Activated CD8-positive, alpha-beta memory T cell treated with anti-CD3 and anti-CD28 coated beads for 36 hours (primary cell): ENCODE measurements around the gene HMGN4. TPM values are rescaled to one million over a fixed set of nuclear protein-coding genes. Genes with fewer than 3 reads are reported as not detected.
"Not testable (repeated sequence)": the region's sequence is repeated elsewhere in the genome, so short reads cannot be mapped to it uniquely, and the experiment has no call there.

Source experiments
- CTCF ChIA-PET: fragments of 350-600 bp; sonication (Branson Sonifier 250); formaldehyde crosslinking; loops from one replicate; lab custom pipeline; 2021; ENCODE audit warnings: antibody characterized with exemption; lab: Charles Lee
- POLR2A ChIA-PET: fragments of 350-600 bp; sonication (Branson Sonifier 250); formaldehyde crosslinking; loops from one replicate; lab custom pipeline; 2021; ENCODE audit warnings: antibody characterized with exemption; lab: Charles Lee
- total RNA-seq, 2 experiments: library from RNA; stranded (reverse); gene quantifications; one replicate each; pipeline ENCODE4 v1.2.3, GENCODE V29; 2021

HMGN4 gene
- total RNA-seq, 2 experiments from 2014 or later = 81.5 to 85.0 TPM

DNA sequence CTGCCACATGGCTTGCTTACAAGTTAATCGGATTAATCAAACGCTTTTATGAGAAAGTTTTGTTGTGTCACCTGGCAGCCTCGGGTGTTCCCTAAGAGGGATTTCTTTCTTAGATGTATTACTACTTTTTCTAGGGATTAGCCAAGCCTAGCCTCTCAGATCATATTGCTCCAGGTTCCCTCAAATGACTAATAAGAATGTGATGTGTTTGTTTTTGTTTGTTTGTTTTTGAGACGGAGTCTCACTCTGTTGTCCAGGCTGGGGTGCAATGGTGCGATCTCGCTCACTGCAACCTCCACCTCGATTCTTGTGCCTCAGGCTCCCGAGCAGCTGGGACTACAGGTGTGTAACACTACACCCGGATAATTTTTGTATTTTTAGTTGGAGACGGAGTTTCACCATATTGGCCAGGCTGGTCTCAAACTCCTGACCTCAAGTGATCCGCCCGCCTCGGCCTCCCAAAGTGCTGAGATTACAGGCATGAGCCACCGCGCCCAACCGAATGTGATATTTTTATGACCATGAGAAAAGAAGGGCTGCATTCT lies 977 bp downstream of the HMGN4 start:
- CTCF ChIA-PET = interaction anchor here (1.0 to 1.4 kb wide), 2 partner anchors 18 to 56 kb away, joined by 3 to 8 read pairs; no protein-coding TSS in a partner anchor
- POLR2A ChIA-PET = interaction anchor here (0.6 to 2.0 kb wide), 4 partner anchors 15 to 217 kb away, joined by 3 to 9 read pairs (median 8); no protein-coding TSS in a partner anchor

DNA sequence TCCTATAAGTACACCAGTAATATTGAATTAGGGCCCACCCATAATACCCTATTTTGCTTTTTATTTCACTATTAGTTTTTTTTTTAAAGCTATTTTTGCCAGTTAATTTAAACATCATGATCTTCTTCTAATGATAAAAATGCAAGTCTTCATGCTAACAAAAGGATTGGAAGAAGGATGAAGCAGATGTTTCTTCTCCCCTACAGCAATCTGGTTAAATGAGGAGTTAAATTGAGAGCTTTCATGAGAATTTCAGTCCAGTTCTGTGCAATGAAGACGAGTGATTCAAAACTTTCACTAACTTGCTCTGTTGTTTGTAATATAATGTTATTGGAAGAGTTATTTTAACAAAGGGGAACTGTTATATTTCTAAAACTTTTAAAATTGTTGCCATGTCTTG lies 3.4 kb downstream of the HMGN4 start:
- ChIA-PET POLR2A (no interaction called here), CTCF (interaction anchor here (1.1 kb wide), 1 partner anchor 9 kb away, joined by 4 read pairs; no protein-coding TSS in a partner anchor)

DNA sequence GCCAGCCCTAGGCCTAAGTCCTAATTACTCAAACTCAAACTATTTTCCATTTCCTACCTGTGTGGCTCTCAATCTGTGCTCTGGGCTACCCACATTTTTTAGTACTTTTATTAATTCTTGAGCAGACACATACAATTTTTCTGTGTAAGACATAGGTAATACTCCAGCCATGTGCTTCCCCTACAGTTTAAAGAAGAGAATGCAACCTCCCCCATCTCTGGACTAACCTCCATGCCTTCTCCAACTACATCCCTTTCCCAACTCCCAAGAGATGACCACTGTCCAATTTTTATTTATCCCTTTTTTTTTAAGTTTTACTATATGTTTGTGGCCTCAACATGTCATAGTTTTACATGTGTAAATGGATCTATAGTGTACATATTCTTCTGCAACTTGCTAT lies 5.8 kb downstream of the HMGN4 start:
- POLR2A ChIA-PET = no interaction called here
- CTCF ChIA-PET = interaction anchor here (0.7 kb wide), 1 partner anchor 45 kb away, joined by 6 read pairs; no protein-coding TSS in a partner anchor

DNA sequence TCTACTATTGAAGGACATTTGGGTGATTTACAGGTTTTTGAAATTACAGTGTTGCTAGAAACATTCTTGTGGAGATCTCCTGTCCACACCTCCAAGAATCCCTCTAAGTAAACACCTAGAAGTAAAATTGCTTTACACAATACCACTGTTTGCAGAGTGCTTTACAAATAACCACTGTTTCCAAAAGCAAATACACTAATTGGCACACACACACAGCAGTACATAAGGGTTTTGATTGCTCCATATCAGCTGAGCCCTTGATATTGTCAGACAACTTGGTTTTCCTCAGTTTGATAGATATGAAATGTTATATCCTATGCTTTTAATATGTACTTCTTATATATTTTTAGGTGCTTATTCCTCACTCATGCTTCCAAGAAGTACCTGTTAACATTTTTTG lies 6.3 kb downstream of the HMGN4 start:
- POLR2A ChIA-PET = no interaction called here

DNA sequence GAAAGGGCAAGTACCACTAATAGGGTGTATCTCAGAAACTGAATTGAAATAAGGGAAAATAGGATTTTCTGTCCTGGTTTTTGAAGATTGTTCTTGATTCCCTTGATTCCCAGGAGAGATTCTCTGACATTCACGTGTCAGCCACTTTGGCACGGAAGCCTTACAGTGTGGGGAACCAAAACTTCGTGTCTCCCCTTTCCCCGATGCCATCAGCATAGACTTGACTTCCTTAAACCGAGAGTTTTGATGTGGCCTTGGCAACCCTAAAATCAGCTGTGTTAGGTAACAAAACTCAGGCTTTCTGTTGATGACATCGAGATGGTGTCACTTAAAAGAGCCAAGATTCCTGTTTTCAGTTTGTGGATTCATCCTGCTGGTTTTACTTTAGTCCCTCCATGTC lies 7.5 kb downstream of the HMGN4 start:
- ChIA-PET CTCF (interaction anchor here (0.7 kb wide), 1 partner anchor 203 kb away, joined by 3 read pairs; no protein-coding TSS in a partner anchor), POLR2A (interaction anchor here (0.6 kb wide), 1 partner anchor 538 kb away, joined by 3 read pairs; no protein-coding TSS in a partner anchor)

More for the DNA sequence above, 6.3 kb downstream of the HMGN4 start:
- CTCF ChIA-PET = interaction anchor here (0.5 kb wide), 1 partner anchor 1356 kb away, joined by 3 read pairs; no protein-coding TSS in a partner anchor

DNA sequence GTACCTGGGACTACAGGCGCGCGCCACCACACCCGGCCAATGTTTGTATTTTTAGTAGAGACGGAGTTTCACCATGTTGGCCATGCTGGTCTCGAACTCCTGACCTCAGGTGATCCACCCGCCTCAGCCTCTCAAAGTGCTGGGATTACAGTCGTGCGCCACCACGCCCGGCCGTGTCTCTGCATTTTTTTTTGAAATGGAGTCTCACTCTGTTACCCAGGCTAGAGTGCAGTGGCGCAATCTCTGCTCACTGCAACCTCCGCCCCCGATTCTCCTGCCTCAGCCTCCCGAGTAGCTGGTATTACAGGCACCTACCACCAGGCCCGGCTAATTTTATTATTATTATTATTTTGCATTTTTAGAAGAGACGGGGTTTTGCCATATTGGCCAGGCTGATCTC lies 9.2 kb downstream of the HMGN4 start:
- CTCF ChIA-PET, POLR2A ChIA-PET: not testable (repeated sequence)

DNA sequence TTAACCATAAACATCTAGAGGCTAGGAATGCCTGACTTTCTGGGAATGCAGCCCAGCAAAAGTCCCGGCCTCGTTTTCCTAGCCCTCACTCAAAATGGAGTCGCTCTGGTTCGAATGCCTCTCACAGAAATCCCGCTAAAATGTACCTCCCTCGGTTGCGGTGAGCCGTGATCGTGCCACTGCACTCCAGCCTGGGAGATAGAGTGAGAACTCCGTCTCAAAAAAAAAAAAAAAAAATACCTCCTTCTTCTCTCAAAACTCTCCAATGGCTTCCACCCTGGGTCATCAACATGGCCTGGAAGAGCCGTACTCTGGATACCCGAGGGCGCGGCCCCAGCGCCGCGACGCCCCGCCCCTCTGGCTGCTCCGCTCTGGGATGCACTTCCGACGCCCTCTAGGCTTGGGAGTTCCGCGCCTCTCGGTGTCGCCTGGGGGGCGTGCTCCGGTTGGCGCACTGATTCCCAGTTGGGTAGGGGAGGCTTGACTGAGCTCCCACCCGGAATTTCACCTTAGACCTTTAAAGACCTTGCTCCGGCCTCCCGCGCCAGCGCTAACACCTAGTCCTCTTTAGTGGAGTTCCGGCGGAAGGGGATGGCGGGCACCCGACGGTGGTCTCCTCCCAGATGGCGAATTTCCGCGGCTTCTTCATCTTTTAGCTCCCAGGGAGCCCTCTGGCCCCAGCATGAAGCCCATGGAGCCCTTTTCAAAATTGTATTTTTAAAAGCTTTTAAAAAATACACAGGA lies 12.3 kb downstream of the HMGN4 start:
- POLR2A ChIA-PET = interaction anchor here (1.0 kb wide), 1 partner anchor 18 kb away, joined by 11 read pairs; no protein-coding TSS in a partner anchor
- CTCF ChIA-PET = interaction anchor here (0.9 to 3.0 kb wide), 3 partner anchors 8 to 77 kb away, joined by 4 to 12 read pairs (median 4); partner anchors contain the start of gene HMGN4

DNA sequence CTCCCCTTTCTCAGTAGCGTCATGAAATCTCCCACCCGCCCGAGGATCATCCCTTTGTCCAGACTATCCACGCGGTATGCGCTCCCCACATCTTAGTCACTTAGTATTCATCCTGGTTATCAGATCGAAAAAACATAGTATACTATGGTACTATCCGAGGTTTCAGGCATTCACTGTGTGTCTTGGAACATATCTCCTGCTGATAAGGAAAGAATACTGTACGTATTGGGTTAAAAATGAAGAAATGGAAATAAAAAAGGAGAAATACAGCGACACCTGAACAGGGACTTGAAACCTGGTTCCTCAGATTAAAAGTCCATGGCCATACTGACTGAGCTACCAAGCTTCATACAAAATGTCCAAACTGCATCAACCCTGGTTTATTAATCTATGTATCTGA lies 14.0 kb downstream of the HMGN4 start:
- CTCF ChIA-PET = interaction anchor here (1.2 to 3.0 kb wide), 4 partner anchors 14 to 211 kb away, joined by 4 to 12 read pairs (median 4); partner anchors contain the start of gene HMGN4
- POLR2A ChIA-PET = no interaction called here

DNA sequence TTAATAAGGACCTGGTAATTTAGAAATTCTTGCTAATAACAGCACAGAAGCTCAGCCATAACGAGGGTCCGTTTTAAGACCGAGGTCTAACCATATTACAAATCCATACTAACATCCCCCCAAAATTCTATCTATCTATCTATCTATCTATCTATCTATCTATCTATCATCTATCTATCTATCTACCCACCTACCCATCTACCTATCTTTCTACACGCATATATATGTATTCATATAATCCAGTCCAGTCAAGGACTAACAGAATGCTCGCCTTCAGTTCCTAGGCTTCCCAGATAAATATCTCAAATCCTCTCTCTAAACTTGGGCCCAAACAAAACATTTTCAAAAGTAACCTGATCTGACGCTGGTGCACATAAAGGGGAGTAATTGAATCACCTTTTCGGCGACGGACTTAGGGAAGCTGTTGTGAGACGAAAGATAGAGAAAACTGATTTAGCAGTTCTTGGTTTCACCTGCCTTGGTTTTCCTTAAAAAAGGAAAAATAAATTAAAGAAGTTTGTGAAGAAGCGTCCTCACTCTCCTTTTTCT lies 14.5 kb downstream of the HMGN4 start:
- ChIA-PET CTCF (interaction anchor here (0.9 to 3.0 kb wide), 5 partner anchors 15 to 211 kb away, joined by 4 to 12 read pairs (median 4); partner anchors contain the start of gene HMGN4), POLR2A (no interaction called here)

DNA sequence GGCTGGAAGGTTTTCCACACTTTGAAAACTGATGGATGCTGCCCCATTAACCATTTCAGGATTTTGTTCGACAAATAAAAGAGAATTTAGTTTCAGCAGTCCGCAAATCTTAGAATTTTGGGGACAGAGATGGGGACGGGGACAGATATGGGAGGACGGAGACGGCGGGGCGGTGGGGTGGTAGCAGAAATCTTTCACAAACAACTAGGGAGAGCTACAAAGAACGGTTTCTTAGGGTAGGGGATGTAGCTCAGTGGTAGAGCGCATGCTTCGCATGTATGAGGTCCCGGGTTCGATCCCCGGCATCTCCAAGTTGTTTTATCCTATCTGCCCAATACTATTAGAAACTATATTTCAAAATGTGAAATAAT lies 15.1 kb downstream of the HMGN4 start:
- ChIA-PET POLR2A (interaction anchor here (2.2 kb wide), 1 partner anchor 15 kb away, joined by 9 read pairs; the partner anchor contains the start of gene HMGN4), CTCF (interaction anchor here (0.6 to 2.2 kb wide), 4 partner anchors 15 to 20 kb away, joined by 3 to 5 read pairs (median 4); partner anchors contain the start of gene HMGN4)

DNA sequence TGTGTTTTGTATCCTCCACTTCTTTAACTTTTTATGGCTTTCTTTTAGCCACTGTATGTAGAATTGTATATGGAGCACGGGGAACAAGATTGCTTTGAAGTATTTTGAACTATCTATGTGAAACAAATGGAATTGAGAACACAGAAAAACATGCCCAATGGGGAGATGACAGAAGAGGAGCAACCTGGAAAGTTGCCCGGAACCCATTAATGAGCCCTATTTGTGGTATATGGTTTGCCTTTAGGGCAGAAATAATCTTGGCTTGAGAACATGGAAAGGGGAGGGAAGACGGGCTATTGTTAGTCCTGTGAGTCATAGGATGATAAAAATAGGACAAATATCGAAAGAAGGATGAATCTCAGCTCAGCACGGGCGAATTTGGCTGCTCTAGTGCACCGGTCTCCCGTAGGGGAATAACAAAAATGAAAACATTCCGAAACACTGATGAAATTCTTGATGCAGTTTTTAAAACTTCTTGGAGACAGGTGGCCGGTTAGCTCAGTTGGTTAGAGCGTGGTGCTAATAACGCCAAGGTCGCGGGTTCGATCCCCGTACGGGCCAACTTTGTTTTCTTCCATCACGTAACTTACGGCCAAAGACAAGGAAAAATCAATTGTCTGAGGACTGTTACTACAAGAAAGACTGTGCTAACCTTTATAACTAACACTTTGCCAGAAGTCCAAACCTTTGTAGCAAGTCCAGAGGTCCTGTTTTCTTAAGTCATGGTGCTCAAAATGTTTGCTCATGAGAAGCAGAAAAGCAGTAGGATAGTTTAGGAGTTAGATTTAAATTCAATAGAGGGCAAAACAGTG lies 15.7 kb downstream of the HMGN4 start:
- POLR2A ChIA-PET = interaction anchor here (0.5 to 2.2 kb wide), 3 partner anchors 14 to 593 kb away, joined by 3 to 9 read pairs (median 3); partner anchors contain the start of gene HMGN4
- CTCF ChIA-PET = interaction anchor here (0.6 to 2.2 kb wide), 5 partner anchors 16 to 23 kb away, joined by 3 to 5 read pairs (median 4); partner anchors contain the start of gene HMGN4

DNA sequence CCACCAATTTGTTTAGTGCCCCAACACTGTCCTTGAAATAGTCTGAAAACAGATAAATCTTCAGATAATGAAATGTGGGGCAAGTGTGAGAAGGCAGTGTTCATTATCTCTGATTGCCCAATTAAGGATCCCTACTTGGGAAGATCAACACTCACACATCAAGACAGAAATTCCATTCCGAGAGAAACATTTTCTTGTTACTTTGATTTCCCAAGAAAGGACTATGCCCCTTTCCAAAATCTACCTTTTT lies 16.2 kb downstream of the HMGN4 start:
- POLR2A ChIA-PET = interaction anchor here (0.5 to 2.2 kb wide), 3 partner anchors 15 to 593 kb away, joined by 3 to 9 read pairs (median 3); partner anchors contain the start of gene HMGN4
- CTCF ChIA-PET = interaction anchor here (0.6 to 2.2 kb wide), 3 partner anchors 16 to 23 kb away, joined by 3 to 5 read pairs (median 4); partner anchors contain the start of gene HMGN4

DNA sequence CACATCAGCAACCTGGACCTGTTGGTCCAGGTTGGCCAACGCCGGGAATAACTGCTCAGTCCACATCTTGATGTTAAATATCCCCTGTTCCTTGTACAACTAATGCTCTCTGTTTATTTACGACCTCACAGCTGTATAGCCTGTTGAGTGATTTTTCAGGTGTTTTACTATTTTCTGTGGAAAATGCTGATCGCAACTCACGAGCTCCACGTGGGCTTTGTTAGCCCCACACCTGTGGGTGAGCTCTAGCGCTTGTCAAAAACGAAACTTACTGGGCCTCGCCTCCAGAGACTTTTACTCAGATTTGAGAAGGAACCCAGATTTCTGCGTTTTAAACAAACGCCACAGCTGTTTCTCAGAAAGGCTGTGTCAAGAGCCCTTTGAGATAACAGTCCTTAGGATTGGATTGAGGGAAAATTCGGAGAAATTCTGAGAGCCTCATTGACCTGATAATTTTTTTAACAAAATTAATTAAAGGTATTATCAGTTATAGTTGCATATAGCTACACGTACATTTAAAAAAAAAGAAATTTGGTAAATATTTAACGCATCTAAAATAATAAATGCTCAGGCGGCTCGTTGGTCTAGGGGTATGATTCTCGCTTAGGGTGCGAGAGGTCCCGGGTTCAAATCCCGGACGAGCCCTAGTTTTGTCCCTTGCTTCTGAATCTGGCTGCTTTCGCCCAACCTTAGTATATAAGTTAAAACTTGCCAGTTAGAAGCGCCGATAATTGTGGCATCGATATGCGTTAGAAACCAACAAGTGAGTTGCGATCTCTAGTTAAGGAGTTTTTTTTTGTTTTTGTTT lies 16.7 kb downstream of the HMGN4 start:
- ChIA-PET POLR2A (interaction anchor here (0.5 to 2.2 kb wide), 3 partner anchors 15 to 592 kb away, joined by 3 to 9 read pairs (median 3); partner anchors contain the start of gene HMGN4), CTCF (interaction anchor here (0.9 kb wide), 1 partner anchor 17 kb away, joined by 3 read pairs; the partner anchor contains the start of gene HMGN4)

DNA sequence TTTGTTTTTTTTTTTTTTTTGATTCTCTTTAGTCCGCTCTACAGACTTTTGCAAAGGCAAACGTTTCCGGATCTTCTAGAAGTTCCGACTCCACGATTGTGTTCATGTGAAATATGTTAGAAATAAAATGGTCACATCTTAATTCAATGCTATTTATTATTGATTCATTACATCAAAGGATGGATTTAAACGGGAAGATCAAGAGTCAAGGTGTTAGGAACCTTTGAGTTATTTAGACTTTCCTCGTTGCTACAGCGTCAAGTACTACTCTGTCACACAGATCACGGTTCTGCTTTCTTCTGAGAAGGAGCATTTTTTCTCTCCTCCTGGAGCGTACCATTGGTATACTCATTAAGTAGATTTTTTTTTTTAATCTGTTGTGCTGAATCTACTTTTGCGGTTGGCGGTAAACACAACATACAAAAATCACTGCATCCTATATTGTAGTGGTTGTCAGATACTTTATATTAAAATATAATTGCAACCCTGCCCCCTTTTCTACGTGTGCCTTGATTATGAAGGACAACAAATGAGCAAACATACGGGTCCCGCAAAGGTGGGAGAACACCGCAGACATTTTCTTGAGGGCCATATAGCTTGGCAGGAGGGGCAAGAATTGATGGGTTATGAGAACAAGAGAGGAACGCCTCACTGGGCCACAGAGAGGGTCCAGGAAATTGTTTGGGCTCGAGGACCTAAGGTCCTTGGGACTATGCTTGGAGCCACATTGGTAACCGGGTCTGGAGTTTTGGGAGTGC lies 17.5 kb downstream of the HMGN4 start:
- POLR2A ChIA-PET = interaction anchor here (2.2 kb wide), 1 partner anchor 18 kb away, joined by 9 read pairs; the partner anchor contains the start of gene HMGN4
- CTCF ChIA-PET = interaction anchor here (0.9 to 1.4 kb wide), 5 partner anchors 12 to 233 kb away, joined by 3 to 6 read pairs (median 4); partner anchors contain the start of gene HMGN4

DNA sequence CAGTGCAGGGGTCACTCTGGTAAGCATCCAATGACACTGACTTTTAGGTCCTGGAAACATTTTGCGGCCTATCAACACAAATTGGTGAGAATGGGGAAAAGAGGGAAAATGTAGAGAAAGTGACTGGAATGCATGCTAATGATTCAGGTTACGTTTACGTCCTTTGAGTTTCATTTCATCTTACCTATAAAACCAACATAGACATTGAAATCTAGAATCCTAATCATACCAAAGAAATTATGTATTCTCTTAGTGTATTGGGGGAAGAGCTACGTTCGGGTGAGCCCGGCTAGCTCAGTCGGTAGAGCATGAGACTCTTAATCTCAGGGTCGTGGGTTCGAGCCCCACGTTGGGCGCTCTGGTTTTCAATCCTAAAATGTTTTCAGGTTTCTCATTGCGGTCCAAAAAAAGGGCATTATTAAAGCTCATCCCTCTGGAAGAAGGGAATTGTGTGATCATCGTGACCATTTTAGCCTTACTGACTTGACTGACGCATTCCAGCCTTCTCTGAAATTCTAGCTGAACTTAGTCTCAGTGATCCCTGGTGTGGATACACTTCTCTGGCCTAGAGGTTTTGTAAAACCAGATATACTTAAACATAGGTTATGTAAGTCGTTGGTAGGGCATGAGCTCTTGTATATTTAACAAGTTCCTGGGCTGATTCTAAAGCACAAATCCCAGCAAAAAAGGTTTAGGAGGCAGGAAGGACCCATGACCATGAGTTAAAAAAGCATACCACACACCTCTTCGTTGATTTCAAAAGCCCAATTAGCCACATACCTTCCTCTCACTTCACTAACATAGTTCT lies 18.3 kb downstream of the HMGN4 start:
- ChIA-PET POLR2A (interaction anchor here (0.6 kb wide), 1 partner anchor 775 kb away, joined by 3 read pairs; no protein-coding TSS in a partner anchor), CTCF (interaction anchor here (1.0 to 1.4 kb wide), 5 partner anchors 12 to 234 kb away, joined by 3 to 6 read pairs (median 4); partner anchors contain the start of gene HMGN4)
